HL-60 (cell line): ENCODE data around the gene RCL1.

Source experiments
- DNase-seq, 2 experiments: peaks; one replicate each; pipeline ENCODE4 v3.0.0-alpha.2; 2010 to 2020; ENCODE audit warnings: low read depth in 1 of 2, low spot score in 1 of 2
- H3K27ac ChIP-seq: fragments of 250-450 bp; sonication (Bioruptor Pico); replicated peaks from 2 replicates; pipeline ENCODE4 v1.5.1; 2020; ENCODE audit warnings: mild to moderate bottlenecking, moderate library complexity
- H3K27me3 ChIP-seq: fragments of 250-450 bp; sonication (Bioruptor Pico); 2 replicates; pipeline ENCODE4 v1.5.1; 2021; ENCODE audit warnings: mild to moderate bottlenecking, moderate library complexity; ENCODE audit not compliant: insufficient read depth, poor library complexity, severe bottlenecking
- H3K4me3 ChIP-seq: replicated peaks from 2 replicates; pipeline ENCODE4 v1.5.1; 2011; ENCODE audit warnings: mild to moderate bottlenecking, control low read depth, low read length; ENCODE audit not compliant: insufficient read depth
- CTCF ChIP-seq: IDR thresholded peaks from one replicate; pipeline ENCODE4 v1.5.1; 2011; ENCODE audit warnings: low read length, control low read depth, inconsistent platforms; ENCODE audit not compliant: insufficient read depth
- GABPA ChIP-seq: IDR thresholded peaks from 2 replicates; pipeline ENCODE4 v1.6.1; 2012; ENCODE audit warnings: low read depth
- POLR2AphosphoS5 ChIP-seq: IDR thresholded peaks from 2 replicates; pipeline ENCODE4 v1.6.1; 2012; ENCODE audit warnings: low read depth
- SPI1 ChIP-seq: IDR thresholded peaks from 2 replicates; pipeline ENCODE4 v1.6.1; 2012; ENCODE audit warnings: low read depth, mild to moderate bottlenecking, borderline replicate concordance
- TF ChIP-seq, protein P1 (sequence below): IDR thresholded peaks from 2 replicates; pipeline ENCODE4 v1.6.1; 2012; ENCODE audit warnings: low read depth; ENCODE audit not compliant: insufficient replicate concordance

RCL1 gene

DNA sequence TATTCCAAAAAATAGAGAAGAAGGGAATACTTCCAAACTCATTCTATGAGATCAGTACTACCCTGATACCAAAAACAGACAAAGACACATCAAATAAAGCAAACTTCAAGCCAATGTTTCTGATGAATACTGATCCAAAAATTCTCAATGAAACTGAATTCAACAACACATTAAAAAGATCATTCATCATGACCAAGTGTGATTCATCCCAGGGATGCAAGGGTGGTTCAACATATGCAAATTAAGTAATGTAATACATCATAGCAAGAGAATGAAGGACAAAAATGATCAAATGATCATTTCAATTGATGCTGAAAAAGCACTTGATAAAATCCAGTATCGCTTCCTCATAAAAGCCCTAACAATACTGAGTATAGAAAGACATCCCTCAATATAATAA is 4.9 kb upstream of the RCL1 start:
- DNase-seq = no peak
- TF ChIP-seq, protein P1, sequence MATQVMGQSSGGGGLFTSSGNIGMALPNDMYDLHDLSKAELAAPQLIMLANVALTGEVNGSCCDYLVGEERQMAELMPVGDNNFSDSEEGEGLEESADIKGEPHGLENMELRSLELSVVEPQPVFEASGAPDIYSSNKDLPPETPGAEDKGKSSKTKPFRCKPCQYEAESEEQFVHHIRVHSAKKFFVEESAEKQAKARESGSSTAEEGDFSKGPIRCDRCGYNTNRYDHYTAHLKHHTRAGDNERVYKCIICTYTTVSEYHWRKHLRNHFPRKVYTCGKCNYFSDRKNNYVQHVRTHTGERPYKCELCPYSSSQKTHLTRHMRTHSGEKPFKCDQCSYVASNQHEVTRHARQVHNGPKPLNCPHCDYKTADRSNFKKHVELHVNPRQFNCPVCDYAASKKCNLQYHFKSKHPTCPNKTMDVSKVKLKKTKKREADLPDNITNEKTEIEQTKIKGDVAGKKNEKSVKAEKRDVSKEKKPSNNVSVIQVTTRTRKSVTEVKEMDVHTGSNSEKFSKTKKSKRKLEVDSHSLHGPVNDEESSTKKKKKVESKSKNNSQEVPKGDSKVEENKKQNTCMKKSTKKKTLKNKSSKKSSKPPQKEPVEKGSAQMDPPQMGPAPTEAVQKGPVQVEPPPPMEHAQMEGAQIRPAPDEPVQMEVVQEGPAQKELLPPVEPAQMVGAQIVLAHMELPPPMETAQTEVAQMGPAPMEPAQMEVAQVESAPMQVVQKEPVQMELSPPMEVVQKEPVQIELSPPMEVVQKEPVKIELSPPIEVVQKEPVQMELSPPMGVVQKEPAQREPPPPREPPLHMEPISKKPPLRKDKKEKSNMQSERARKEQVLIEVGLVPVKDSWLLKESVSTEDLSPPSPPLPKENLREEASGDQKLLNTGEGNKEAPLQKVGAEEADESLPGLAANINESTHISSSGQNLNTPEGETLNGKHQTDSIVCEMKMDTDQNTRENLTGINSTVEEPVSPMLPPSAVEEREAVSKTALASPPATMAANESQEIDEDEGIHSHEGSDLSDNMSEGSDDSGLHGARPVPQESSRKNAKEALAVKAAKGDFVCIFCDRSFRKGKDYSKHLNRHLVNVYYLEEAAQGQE = no peak
- TF ChIP-seq CTCF = no peak
- no peak for TF ChIP-seq GABPA
- TF ChIP-seq POLR2AphosphoS5 = no peak
- no peak for TF ChIP-seq SPI1
- Histone ChIP-seq H3K4me3 (no peak overlapping the region), H3K27me3 (no peaks in the 10 kb centered on the region), H3K27ac (no peak overlapping the region)

- TF ChIP-seq CTCF (no peak), GABPA (no peak), POLR2AphosphoS5 (no peak), SPI1 (no peak)
- TF ChIP-seq, protein P1 = no peak
- DNase-seq = no peak
- no peaks in the 10 kb centered on the region for H3K27me3 ChIP-seq
Observed at GRCh38 chr9:4788703-4789102, 4.0 kb upstream of the RCL1 start.

DNA sequence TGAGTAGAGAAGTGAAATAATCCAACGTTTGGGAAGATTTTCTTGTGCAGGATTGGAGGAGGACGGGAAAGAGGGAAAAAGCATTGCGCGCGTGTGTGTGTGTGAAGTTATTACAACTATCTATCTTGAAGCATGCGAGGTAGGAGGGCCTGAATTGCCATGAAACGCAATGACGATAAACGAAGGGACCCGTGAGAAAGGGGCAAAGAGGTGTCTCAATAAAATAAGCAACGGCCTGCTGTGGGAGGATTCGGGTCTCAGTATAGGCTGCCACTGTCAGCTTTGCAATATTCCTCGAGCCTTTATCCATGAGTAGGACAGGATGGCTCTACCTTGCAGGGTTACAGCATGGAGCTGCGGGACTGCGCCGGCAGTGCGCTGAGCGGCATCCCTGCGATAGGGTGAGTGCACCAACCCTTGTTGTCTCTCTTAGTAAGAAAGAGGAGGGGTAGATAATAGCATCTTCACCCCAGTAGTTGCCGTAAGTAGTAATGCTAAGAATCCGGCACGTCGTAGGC is 631 bp upstream of the RCL1 start:
- no peak overlapping the region for H3K27ac ChIP-seq
- TF ChIP-seq POLR2AphosphoS5 = no peak
- TF ChIP-seq, protein P1 = no peak
- TF ChIP-seq SPI1 = no peak
- no peak for TF ChIP-seq CTCF
- no peak for TF ChIP-seq GABPA
- H3K27me3 ChIP-seq = no peaks in the 10 kb centered on the region
- peak overlapping the region; percentile 58 for H3K4me3 ChIP-seq
- no peak for DNase-seq

More at GRCh38 chr9:4788703-4789102, 4.0 kb upstream of the RCL1 start:
- Histone ChIP-seq H3K27ac (no peak overlapping the region), H3K4me3 (no peak overlapping the region)
